SJSA1 (cell line): ENCODE data around the gene CEBPA. TPM values are rescaled to one million over a fixed set of nuclear protein-coding genes. Genes with fewer than 3 reads are reported as not detected.

Experiments used
- DNase-seq, 2 experiments: peaks; one replicate each; pipeline ENCODE4 v3.0.0-alpha.2; 2015 to 2020; ENCODE audit warnings: low spot score in 2 of 2, low read depth in 1 of 2
- H3K27ac ChIP-seq: fragments of 250-450 bp; sonication (Bioruptor Pico); 2 replicates; pipeline ENCODE4 v1.5.1; 2020; ENCODE audit warnings: mild to moderate bottlenecking, moderate library complexity
- H3K27me3 ChIP-seq: fragments of 250-450 bp; sonication (Bioruptor Pico); replicated peaks from 2 replicates; pipeline ENCODE4 v1.5.1; 2020; ENCODE audit warnings: mild to moderate bottlenecking, moderate library complexity
- H3K36me3 ChIP-seq: fragments of 250-450 bp; sonication (Bioruptor Pico); 2 replicates; pipeline ENCODE4 v1.5.1; 2020; ENCODE audit warnings: mild to moderate bottlenecking
- H3K4me1 ChIP-seq: fragments of 250-450 bp; sonication (Bioruptor Pico); replicated peaks from 2 replicates; pipeline ENCODE4 v1.6.1; 2021; ENCODE audit warnings: mild to moderate bottlenecking
- H3K4me3 ChIP-seq: fragments of 250-450 bp; sonication (Bioruptor Pico); 2 replicates; pipeline ENCODE4 v1.5.1; 2020; ENCODE audit warnings: mild to moderate bottlenecking
- H3K9me3 ChIP-seq: fragments of 250-450 bp; sonication (Bioruptor Pico); replicated peaks from 2 replicates; pipeline ENCODE4 v1.5.1; 2020; ENCODE audit warnings: mild to moderate bottlenecking
- total RNA-seq: library from RNA; depleted of rRNA; stranded (reverse); fragments of >200 nt; shearing (Covaris generic); gene quantifications from 2 replicates; pipeline ENCODE4 v1.2.3, GENCODE V29; 2014

Gene CEBPA
- total RNA-seq, 1 experiment from 2014 or later = 0.13 TPM

DNA sequence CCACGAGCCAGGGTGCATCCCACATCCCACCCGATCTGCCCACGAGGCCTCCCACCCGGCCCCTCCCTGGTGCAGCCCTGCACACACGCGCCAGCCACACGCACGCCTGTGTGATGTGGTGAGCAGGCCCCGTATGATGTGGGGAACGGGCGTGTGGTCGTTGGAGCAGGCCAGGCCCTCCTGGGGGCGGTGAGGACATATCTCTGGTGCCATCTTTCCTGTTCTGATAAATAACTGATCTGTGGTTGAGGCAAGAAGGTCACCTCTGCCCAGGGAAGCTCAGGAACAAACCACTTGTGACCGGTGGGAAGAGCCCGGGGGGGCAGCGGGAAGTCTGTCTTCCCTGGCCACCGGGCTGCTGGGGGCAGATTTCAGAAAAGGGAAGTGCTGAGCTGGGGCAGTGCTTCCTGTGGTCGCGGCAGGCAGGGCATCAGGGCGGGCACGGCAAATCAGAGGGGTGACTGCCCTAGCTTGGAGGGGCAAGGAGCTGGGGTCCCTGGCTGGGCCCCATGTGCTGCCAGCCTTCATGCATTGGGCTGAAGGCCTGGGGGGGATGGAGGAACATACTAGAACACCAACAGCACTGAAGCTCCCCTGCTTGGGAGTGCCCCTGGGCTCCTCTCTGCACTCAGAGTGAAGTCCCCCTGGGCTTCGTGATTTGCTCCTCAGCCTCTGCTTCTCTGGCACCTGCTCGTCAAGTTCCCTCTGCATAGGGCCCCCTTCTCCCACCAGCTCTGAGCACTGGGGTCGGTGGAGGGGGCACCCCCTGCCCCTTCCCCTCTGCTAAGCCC is 41.5 kb downstream of the CEBPA start:
- no peaks in the 10 kb centered on the region for H3K36me3 ChIP-seq
- no peak overlapping the region for H3K27ac ChIP-seq
- no peaks in the 10 kb centered on the region for H3K9me3 ChIP-seq
- no peak for DNase-seq
- no peaks in the 10 kb centered on the region for H3K4me1 ChIP-seq
- peaks cover 21% of the 10 kb centered on the region for H3K27me3 ChIP-seq
- H3K4me3 ChIP-seq = no peak overlapping the region

DNA sequence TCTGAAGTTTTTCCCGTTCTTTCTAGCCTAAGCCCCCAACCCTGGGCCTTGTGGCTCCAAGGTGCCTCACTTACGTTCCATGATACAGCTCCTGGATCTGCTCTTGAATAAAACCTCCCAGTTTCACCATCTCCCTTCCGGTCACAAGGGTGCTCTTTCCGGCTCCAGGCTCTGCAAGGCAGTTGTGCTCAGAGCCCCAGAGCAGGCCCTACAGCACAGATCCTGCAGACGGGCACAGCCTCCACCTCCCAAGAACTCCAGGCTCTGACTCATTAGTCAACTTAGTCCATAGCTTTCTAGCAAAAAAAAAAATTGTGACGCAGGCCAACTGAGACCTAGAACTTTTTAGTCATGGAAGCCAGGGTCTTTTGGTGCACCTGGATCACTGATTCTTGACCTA is 42.8 kb downstream of the CEBPA start:
- Histone ChIP-seq H3K4me1 (no peaks in the 10 kb centered on the region), H3K9me3 (no peaks in the 10 kb centered on the region), H3K4me3 (no peak overlapping the region), H3K36me3 (no peaks in the 10 kb centered on the region), H3K27ac (no peak overlapping the region), H3K27me3 (peaks cover 21% of the 10 kb centered on the region)
- no peak for DNase-seq

DNA sequence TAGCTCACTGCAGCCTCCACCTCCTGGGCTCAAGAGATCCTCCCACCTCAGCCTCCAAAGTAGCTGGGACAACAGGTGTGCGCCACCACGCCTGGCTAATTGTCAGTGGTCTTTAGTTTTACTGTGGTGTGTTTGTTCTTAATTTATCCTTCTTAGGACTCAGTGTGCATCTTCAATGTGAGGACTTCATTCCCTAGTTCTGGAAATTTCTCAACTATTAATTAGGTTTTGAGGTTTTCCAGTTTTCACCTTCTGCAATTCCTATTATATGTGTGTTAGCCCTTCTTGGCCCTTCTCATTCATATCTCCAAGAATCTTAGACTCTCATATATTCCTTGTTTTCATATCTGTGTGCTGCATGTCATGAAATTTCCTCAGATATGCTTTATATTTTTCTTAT is 44.5 kb downstream of the CEBPA start:
- DNase-seq = no peak
- Histone ChIP-seq H3K4me3 (no peak overlapping the region), H3K9me3 (no peaks in the 10 kb centered on the region), H3K27ac (no peak overlapping the region), H3K36me3 (no peaks in the 10 kb centered on the region), H3K27me3 (peaks cover 13% of the 10 kb centered on the region), H3K4me1 (no peaks in the 10 kb centered on the region)

DNA sequence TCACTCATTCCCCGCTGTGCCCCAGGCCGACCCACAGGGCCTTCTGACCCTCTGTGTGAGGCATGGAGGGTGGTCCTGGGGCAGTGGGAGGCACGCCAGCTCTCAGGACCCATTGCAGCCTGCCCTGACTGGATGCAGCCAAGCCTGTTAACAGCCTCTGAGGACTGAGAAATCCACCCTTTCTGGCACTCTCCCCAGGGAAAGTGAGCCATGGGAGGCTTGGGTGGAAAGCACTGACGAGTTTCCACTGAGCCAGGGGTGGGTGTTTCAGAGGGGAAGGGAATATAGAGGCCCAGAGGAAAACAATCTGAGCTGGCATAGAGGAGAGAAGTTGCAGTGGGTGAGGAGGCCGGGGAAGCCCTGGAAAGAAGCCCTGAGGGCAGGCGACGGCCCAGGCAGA is 46.1 kb downstream of the CEBPA start:
- Histone ChIP-seq H3K27me3 (peaks cover 5% of the 10 kb centered on the region; the same call in 1 of the 2 replicates), H3K9me3 (no peaks in the 10 kb centered on the region), H3K4me1 (no peaks in the 10 kb centered on the region), H3K36me3 (no peaks in the 10 kb centered on the region), H3K27ac (no peak overlapping the region), H3K4me3 (no peak overlapping the region)
- DNase-seq = no peak

DNA sequence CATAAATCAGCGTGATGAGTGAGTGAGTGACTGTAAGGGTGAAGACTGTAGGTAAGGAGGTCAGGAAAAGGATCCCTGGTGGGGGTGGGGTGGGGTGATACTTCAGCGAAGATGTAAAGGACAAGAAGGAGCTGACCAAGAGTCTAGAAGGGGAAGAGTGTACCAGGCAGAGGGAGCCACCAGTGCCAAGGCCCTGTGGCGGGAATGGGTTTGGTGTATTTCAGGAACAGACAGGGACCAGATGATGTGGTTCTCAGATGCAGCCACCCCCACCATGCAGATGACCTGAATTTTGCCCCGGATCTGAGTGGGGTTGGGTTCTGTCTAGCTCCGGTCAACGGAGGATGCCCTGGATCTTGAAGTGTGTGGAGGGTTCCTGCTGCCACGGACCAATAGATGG is 46.6 kb downstream of the CEBPA start:
- Histone ChIP-seq H3K4me3 (no peak overlapping the region), H3K36me3 (no peaks in the 10 kb centered on the region), H3K27ac (no peak overlapping the region), H3K4me1 (no peaks in the 10 kb centered on the region), H3K9me3 (no peaks in the 10 kb centered on the region), H3K27me3 (peaks cover 2% of the 10 kb centered on the region; the same call in 1 of the 2 replicates)
- no peak for DNase-seq

DNA sequence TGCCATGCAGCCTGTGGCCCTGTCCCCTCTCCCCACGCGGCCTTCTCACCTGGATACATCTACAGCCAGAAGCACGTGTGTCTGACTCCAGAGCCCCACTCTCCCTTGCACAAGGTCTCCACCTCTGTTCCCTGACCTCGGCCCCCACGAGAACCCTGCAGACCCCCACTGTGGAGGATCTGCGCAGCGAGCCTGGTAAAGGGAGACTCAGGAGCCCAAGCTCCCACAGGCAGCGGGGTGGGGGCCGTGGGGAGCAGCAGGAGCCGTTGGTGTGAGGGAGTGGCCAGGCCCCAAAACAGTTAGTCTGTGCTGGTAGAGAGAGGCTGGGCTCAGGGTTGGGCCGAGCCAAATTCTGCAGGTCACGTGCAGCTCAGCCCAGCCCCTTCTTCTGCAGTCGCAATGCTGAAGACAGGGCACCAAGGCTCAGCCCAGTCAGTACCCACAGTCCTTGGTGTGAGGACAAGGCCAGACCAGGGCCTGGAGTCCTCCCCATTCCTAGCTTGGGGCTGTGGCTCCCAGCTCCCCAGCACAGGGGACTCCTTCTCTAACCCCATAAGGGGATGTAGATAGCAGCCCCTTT is 48.0 kb downstream of the CEBPA start:
- Histone ChIP-seq H3K27ac (no peak overlapping the region), H3K27me3 (0 out of 2 replicates have a peak, but pooled peaks cover 2% of the 10 kb centered on the region), H3K9me3 (no peaks in the 10 kb centered on the region), H3K4me1 (no peaks in the 10 kb centered on the region), H3K36me3 (no peaks in the 10 kb centered on the region), H3K4me3 (no peak overlapping the region)
- no peak for DNase-seq

DNA sequence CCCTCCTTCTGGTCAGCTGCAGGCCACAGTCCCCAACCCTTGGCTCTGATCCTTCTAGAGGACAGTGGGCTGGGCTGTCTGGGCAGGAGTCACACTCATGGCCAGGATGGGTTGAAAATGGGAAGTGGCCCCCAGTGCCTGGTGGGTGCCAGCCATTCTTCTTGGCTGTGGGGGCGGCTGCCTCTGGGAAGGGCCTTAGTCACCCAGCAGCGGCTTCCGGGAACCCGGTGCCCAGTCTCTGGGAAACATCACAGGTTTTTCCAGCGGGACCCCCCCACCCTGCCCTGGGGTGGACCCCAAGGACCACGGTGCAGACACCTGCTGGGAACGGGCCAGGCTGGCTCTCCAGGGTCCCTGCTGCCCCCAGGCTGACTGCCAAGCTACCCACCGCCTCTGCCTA is 49.4 kb downstream of the CEBPA start:
- Histone ChIP-seq H3K4me1 (no peaks in the 10 kb centered on the region), H3K27ac (no peak overlapping the region), H3K9me3 (no peaks in the 10 kb centered on the region), H3K27me3 (no peaks in the 10 kb centered on the region), H3K4me3 (no peak overlapping the region), H3K36me3 (no peaks in the 10 kb centered on the region)
- no peak for DNase-seq

DNA sequence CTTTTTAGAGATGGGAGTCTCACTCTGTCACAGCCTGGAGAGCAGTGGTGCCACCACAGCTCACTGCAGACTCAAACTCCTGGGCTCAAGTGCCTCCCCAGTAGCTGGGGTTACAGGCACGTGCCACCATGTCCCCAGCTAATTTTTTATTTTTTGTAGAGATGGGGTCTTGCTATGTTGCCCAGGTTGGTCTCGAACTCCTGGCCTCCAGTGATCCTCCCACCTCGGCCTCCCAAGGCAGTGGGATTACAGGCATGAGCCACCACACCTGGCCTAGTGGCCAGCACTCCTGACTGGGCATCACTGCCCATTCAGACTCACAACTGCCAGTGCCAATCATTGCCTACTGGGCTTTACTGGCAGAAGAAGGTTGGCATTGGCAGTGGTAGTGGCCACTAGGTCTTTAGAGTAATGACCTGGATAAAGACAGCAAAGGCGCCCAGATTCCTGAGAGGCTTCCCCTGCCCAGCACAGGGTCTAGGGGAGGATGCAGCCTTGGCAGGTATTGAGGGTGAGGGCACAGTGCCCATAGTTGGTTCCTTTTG is 49.8 kb downstream of the CEBPA start:
- DNase-seq = no peak

DNA sequence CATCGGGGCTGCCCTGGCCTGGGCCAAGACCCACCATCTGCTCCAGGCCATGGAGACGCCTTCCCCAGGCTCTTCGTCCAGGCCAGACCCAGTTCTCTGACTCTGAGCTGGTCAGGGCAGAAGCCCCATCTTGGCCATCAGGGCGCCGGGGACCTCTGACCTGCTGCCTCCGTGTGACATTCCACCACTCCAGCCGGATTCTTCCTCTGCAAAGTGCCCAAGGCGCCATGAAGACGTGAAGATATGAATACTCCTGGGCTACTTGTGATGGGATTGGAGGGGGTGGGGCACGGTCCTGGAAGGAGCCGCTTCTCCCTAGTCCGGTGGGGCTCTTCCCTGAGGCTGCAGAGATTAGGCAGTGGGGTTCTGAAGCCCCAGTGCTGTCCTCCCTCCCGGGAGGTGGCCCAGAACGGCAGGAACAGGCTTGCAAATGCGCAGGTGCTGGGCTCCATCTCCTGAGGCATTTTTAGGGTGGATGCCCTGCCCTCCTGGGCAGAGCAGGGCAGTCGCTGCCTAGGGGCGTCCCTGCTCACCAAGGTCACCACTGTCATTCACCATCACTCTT is 50.7 kb downstream of the CEBPA start:
- Histone ChIP-seq H3K36me3 (no peaks in the 10 kb centered on the region), H3K4me3 (no peak overlapping the region)

More for the DNA sequence above, 49.8 kb downstream of the CEBPA start:
- Histone ChIP-seq H3K36me3 (no peaks in the 10 kb centered on the region), H3K27ac (no peak overlapping the region), H3K9me3 (no peaks in the 10 kb centered on the region), H3K27me3 (no peaks in the 10 kb centered on the region), H3K4me3 (no peak overlapping the region), H3K4me1 (no peaks in the 10 kb centered on the region)

DNA sequence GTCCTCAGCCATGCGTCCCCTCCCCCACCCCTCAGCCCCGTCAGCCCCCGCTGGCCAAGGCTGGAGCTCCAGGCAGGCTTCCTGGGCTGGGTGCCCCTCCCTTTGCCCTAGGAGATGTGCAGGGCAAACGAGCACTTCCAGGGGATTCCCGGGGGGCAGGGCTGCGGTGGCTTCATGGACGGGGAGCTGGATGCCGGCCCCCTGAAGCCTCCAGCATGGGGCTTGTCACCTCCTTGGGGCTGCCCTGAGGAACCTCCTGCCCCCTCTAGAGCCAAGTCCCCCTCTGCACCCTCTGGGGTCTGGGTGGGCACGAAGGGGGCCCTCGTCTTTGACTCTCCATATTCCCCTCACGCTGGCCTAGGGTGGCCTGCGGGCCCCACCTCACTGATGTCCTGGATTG is 51.3 kb downstream of the CEBPA start:
- H3K4me1 ChIP-seq = no peaks in the 10 kb centered on the region
- H3K27ac ChIP-seq = no peak overlapping the region
- peaks cover 4% of the 10 kb centered on the region; the same call in 1 of the 2 replicates for H3K9me3 ChIP-seq
- H3K4me3 ChIP-seq = no peak overlapping the region
- H3K36me3 ChIP-seq = no peaks in the 10 kb centered on the region
- no peaks in the 10 kb centered on the region for H3K27me3 ChIP-seq
- no peak for DNase-seq

More for the DNA sequence above, 50.7 kb downstream of the CEBPA start:
- no peak for DNase-seq
- no peaks in the 10 kb centered on the region for H3K27me3 ChIP-seq
- H3K27ac ChIP-seq = no peak overlapping the region
- no peaks in the 10 kb centered on the region for H3K4me1 ChIP-seq
- H3K9me3 ChIP-seq = no peaks in the 10 kb centered on the region

DNA sequence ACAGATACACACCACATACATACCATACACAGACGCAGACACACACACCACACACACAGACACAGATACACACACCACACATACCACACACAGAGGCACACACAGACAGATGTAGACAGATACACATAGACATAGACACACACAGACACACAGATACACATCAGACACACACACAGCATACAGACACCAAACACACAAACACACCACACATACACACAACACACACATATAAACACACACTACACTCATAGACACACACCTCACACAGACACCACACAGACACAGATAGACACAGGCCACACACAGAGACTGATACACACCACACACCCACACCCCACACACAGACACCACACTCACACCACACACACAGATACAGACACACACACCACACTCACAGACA is 51.8 kb downstream of the CEBPA start:
- Histone ChIP-seq H3K4me1 (no peaks in the 10 kb centered on the region), H3K27me3 (no peaks in the 10 kb centered on the region), H3K4me3 (no peak overlapping the region), H3K27ac (no peak overlapping the region), H3K9me3 (peaks cover 7% of the 10 kb centered on the region; the same call in 1 of the 2 replicates), H3K36me3 (no peaks in the 10 kb centered on the region)
- DNase-seq = no peak
